Measurements from ENCODE around the gene TMEM169.

DNA sequence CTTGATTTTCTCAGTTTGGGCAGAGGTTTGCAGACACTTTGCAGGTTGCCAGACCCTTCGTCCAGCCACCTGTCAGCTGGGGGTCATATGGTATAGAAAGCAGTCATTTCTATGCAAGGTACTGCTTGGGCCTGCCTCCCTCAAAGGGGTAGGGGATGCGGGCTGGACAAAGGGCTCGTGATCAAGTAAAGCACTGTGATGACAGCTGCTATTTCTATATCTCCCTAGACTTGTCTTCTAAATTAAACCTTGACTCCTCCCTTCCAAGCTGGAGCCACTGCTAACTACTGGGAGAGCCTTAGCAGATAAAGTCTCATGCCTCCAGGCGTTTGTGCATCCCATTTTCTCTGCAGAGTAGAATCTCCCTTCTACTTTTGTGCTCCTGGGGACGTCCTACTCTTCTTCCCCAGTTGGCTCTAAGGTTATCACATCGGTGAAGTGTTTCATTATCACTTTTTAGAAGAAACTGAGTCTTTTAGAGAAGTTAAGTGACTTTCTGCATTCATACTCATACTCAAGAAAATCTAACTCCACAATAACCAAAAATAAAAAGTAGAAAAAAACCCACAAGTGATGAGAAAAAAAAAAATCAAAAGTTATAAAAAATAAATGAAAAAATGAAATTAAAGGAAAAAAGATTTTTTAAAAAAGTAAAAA lies 26.7 kb downstream of the TMEM169 start:
- TF ChIP-seq POLR2A (IDR thresholded peaks at IDR 0.05) = no peak
- TF ChIP-seq, protein P1, sequence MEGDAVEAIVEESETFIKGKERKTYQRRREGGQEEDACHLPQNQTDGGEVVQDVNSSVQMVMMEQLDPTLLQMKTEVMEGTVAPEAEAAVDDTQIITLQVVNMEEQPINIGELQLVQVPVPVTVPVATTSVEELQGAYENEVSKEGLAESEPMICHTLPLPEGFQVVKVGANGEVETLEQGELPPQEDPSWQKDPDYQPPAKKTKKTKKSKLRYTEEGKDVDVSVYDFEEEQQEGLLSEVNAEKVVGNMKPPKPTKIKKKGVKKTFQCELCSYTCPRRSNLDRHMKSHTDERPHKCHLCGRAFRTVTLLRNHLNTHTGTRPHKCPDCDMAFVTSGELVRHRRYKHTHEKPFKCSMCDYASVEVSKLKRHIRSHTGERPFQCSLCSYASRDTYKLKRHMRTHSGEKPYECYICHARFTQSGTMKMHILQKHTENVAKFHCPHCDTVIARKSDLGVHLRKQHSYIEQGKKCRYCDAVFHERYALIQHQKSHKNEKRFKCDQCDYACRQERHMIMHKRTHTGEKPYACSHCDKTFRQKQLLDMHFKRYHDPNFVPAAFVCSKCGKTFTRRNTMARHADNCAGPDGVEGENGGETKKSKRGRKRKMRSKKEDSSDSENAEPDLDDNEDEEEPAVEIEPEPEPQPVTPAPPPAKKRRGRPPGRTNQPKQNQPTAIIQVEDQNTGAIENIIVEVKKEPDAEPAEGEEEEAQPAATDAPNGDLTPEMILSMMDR (IDR thresholded peaks at IDR 0.05) = no peak

Data from thyroid gland (tissue), 4 donors.